Gastroesophageal sphincter (tissue), 4 donors: Measurements from ENCODE around the gene SLC35C1. TPM values are rescaled to one million over a fixed set of nuclear protein-coding genes. Genes with fewer than 3 reads are reported as not detected.

Experiments
- ATAC-seq: fragments of 150-250 bp; one replicate; pipeline ENCODE4 v1.9.1; 2016; ENCODE audit warnings: mild to moderate bottlenecking, moderate library complexity
- H3K27ac ChIP-seq, 4 donors: fragments of 200-600 bp; sonication (generic) in 3 of 4; 1 replicate in 3 of 4; 2 replicates in 1 of 4; pipeline ENCODE4 v1.5.1; 2016 to 2019
- H3K27me3 ChIP-seq: fragments of 200-600 bp; sonication (generic); one replicate; pipeline ENCODE4 v1.5.1; 2019
- H3K36me3 ChIP-seq, 2 donors: fragments of 200-600 bp; sonication (generic); one replicate each; pipeline ENCODE4 v1.5.1; 2019; ENCODE audit warnings: control low read depth in 1 of 2
- H3K4me1 ChIP-seq, 3 donors: fragments of 200-600 bp; sonication (generic); 1 replicate in 2 of 3; 2 replicates in 1 of 3; pipeline ENCODE4 v1.5.1; 2016 to 2019; ENCODE audit warnings: control low read depth in 2 of 3
- H3K4me3 ChIP-seq, 2 donors: fragments of 200-600 bp; sonication (generic); one replicate each; pipeline ENCODE4 v1.5.1; 2019; ENCODE audit warnings: mild to moderate bottlenecking in 1 of 2, moderate library complexity in 1 of 2
- H3K9me3 ChIP-seq, 3 donors: fragments of 200-600 bp; sonication (generic); one replicate each; pipeline ENCODE4 v1.5.1; 2017 to 2019; ENCODE audit warnings: control low read depth in 2 of 3
- CTCF ChIP-seq, 4 experiments: fragments of 200-600 bp in 2 of 4; fragments of 450-650 bp in 2 of 4; sonication (generic) in 1 of 4; IDR thresholded peaks; one replicate each; pipeline ENCODE4 v1.5.1; 2017 to 2019; ENCODE audit warnings: antibody characterized with exemption in 4 of 4, mild to moderate bottlenecking in 2 of 4, moderate library complexity in 2 of 4
- EP300 ChIP-seq: sonication (generic); formaldehyde crosslinking; IDR thresholded peaks from one replicate; pipeline ENCODE4 v1.6.1; 2017; ENCODE audit warnings: antibody characterized with exemption, mild to moderate bottlenecking
- POLR2A ChIP-seq, 2 donors: fragments of 450-650 bp; IDR thresholded peaks; one replicate each; pipeline ENCODE4 v1.6.1; 2017; ENCODE audit warnings: antibody characterized with exemption in 2 of 2, mild to moderate bottlenecking in 2 of 2, moderate library complexity in 1 of 2
- POLR2AphosphoS5 ChIP-seq: sonication (generic); formaldehyde crosslinking; IDR thresholded peaks from one replicate; pipeline ENCODE4 v1.6.1; 2017; ENCODE audit warnings: antibody characterized with exemption
- whole genome bisulfite sequencing, 2 donors: methylation state at CpG; one replicate each; pipeline ENCODE4 v1.1.5; 2018; ENCODE audit warnings: low coverage in 1 of 2; 5-methylcytosine and 5-hydroxymethylcytosine counted together
- total RNA-seq, 4 donors: library from RNA; depleted of rRNA; stranded (reverse); fragments of >200 nt; gene quantifications; one replicate each; pipeline ENCODE4 v1.1.0, GENCODE V29; 2016

The SLC35C1 gene
- total RNA-seq, 4 donors from 2014 or later, result 6.8 to 22.3 (median 8.5) TPM

- H3K27ac ChIP-seq, result peak overlapping the region; percentile 89 to 99 (median 94)
Observed at GRCh38 chr11:45858751-45859398, 53.9 kb downstream of the SLC35C1 start.

GRCh38 chr11:45859661-45860140 lies 54.8 kb downstream of the SLC35C1 start:
- no peak for TF ChIP-seq POLR2A (IDR thresholded peaks at IDR 0.05)
- TF ChIP-seq POLR2AphosphoS5, result peak; percentile 91
- peaks cover 35 to 75% (median 55%) of the 10 kb centered on the region in 3 donors for H3K4me1 ChIP-seq
- 6 to 10% methylated on average over 7 of the region's 12 CpGs for WGBS, 2 donors
- no peaks in the 10 kb centered on the region for H3K27me3 ChIP-seq
- peaks cover 6 to 69% of the 10 kb centered on the region in 2 donors for H3K36me3 ChIP-seq
- no peak overlapping the region for H3K4me3 ChIP-seq
- H3K27ac ChIP-seq, result peak overlapping the region; percentile 89 to 99 (median 94)
- H3K9me3 ChIP-seq, result no peaks in the 10 kb centered on the region
- ATAC-seq, result peak; percentile 92

More at GRCh38 chr11:45858751-45859398, 53.9 kb downstream of the SLC35C1 start:
- Histone ChIP-seq H3K9me3 (no peaks in the 10 kb centered on the region), H3K27me3 (no peaks in the 10 kb centered on the region), H3K4me1 (peaks cover 37 to 79% (median 64%) of the 10 kb centered on the region in 3 donors), H3K4me3 (no peak overlapping the region), H3K36me3 (peaks cover 6 to 61% of the 10 kb centered on the region in 2 donors)
- 72 to 85% methylated on average over 3 to 4 of the region's 5 CpGs for WGBS, 2 donors
- TF ChIP-seq POLR2A (IDR thresholded peaks at IDR 0.05) (no peak), CTCF (IDR thresholded peaks at IDR 0.05) (no peak), EP300 (no peak), POLR2AphosphoS5 (no peak)
- no peak for ATAC-seq

GRCh38 chr11:45860348-45860747 lies 55.4 kb downstream of the SLC35C1 start:
- Histone ChIP-seq H3K9me3 (no peaks in the 10 kb centered on the region), H3K27ac (peak overlapping the region; percentile 84 to 99 (median 94)), H3K4me1 (peaks cover 29 to 68% (median 49%) of the 10 kb centered on the region in 3 donors), H3K27me3 (no peaks in the 10 kb centered on the region), H3K4me3 (no peak overlapping the region), H3K36me3 (peaks cover 6 to 75% of the 10 kb centered on the region in 2 donors)
- no peak for ATAC-seq
- 92 to 96% methylated on average over 3 to 4 of the region's 5 CpGs for WGBS, 2 donors
- no peak for TF ChIP-seq POLR2AphosphoS5
- no peak for TF ChIP-seq CTCF (IDR thresholded peaks at IDR 0.05)
- TF ChIP-seq EP300, result no peak
- TF ChIP-seq POLR2A (IDR thresholded peaks at IDR 0.05), result no peak

GRCh38 chr11:45860764-45861510 lies 56.0 kb downstream of the SLC35C1 start:
- Histone ChIP-seq H3K9me3 (no peaks in the 10 kb centered on the region), H3K36me3 (peaks cover 6 to 79% of the 10 kb centered on the region in 2 donors), H3K4me1 (peaks cover 28 to 63% (median 43%) of the 10 kb centered on the region in 3 donors), H3K4me3 (no peak overlapping the region), H3K27ac (peak overlapping the region; percentile 84 to 99 (median 94)), H3K27me3 (no peaks in the 10 kb centered on the region)
- ATAC-seq, result no peak
- TF ChIP-seq EP300 (no peak), CTCF (IDR thresholded peaks at IDR 0.05) (no peak), POLR2A (IDR thresholded peaks at IDR 0.05) (no peak), POLR2AphosphoS5 (no peak)
- WGBS, 2 donors, result 66 to 70% methylated on average over 2 to 4 of the region's 10 CpGs

Other genes with a start within 250 kb of the SLC35C1 start
- 1 to 10 TPM; 2.1 to 4.7 (median 2.4) TPM for gene CHST1, start 139.5 kb upstream of the SLC35C1 start, total RNA-seq
- 10 to 100 TPM; 38.8 to 82.0 (median 47.7) TPM for gene CRY2, start 42.3 kb downstream of the SLC35C1 start, total RNA-seq
- 10 to 100 TPM in 3 of 4 donors, 1 to 10 TPM in 1; 9.8 to 17.5 (median 13.8) TPM for gene MAPK8IP1, start 80.5 kb downstream of the SLC35C1 start, total RNA-seq
- gene FREY1, start 102.1 kb downstream of the SLC35C1 start, total RNA-seq, result 1 to 10 TPM in 1 of 4 donors, under 1 TPM in 1, not detected in 2; 0.54 to 2.3 TPM
- 10 to 100 TPM; 20.0 to 26.7 (median 21.3) TPM for gene PEX16, start 112.7 kb downstream of the SLC35C1 start, total RNA-seq
- gene LARGE2, start 117.5 kb downstream of the SLC35C1 start, total RNA-seq, result 1 to 10 TPM in 1 of 4 donors, not detected in 3; 2.5 TPM